Liver (tissue), 3 donors: ENCODE results near the gene CFDP1.

Source experiments
- ATF3 ChIP-seq: IDR thresholded peaks from 2 replicates; pipeline ENCODE4 v1.6.1; 2016; ENCODE audit warnings: antibody characterized with exemption
- CTCF ChIP-seq: fragments of 150-350 bp; IDR thresholded peaks from 2 replicates; pipeline ENCODE4 v1.5.1; 2017; ENCODE audit warnings: improper control_type of control experiment, low read depth, low read length; ENCODE audit not compliant: missing input control
- EGR1 ChIP-seq, 2 donors: IDR thresholded peaks; 2 replicates each; pipeline ENCODE4 v1.6.1; 2016 to 2018; ENCODE audit warnings: antibody characterized with exemption in 2 of 2, low read depth in 2 of 2
- RAD21 ChIP-seq, 2 donors: IDR thresholded peaks; 2 replicates each; pipeline ENCODE4 v1.6.1; 2016; ENCODE audit warnings: antibody characterized with exemption in 2 of 2, mild to moderate bottlenecking in 2 of 2
- TAF1 ChIP-seq: conservative IDR thresholded peaks from 2 replicates; pipeline ENCODE4 v1.6.1; 2016; ENCODE audit warnings: antibody characterized with exemption, mild to moderate bottlenecking
- YY1 ChIP-seq: IDR thresholded peaks from 2 replicates; pipeline ENCODE4 v1.6.1; 2016; ENCODE audit warnings: antibody characterized with exemption, mild to moderate bottlenecking
- donor health status: healthy.
- donor health status: healthy.

- no peak for TF ChIP-seq CTCF
- no peak for TF ChIP-seq ATF3
- TF ChIP-seq RAD21 (IDR thresholded peaks at IDR 0.05), result no peak
- TF ChIP-seq EGR1 (IDR thresholded peaks at IDR 0.05; ENCODE audit: low read depth in 2 of 2), result no peak
- TF ChIP-seq TAF1, result no peak
- no peak for TF ChIP-seq YY1
Measured at GRCh38 chr16:75286389-75286788, 146.9 kb downstream of the CFDP1 start.
